ENCODE data around the gene EIF4A2. TPM values are rescaled to one million over a fixed set of nuclear protein-coding genes. Genes with fewer than 3 reads are reported as not detected.
A peak's percentile ranks its signal among the peaks of the same experiment; 100 is the strongest.

Gene EIF4A2
- total RNA-seq, 1 donor from 2014 or later = 559 TPM

DNA sequence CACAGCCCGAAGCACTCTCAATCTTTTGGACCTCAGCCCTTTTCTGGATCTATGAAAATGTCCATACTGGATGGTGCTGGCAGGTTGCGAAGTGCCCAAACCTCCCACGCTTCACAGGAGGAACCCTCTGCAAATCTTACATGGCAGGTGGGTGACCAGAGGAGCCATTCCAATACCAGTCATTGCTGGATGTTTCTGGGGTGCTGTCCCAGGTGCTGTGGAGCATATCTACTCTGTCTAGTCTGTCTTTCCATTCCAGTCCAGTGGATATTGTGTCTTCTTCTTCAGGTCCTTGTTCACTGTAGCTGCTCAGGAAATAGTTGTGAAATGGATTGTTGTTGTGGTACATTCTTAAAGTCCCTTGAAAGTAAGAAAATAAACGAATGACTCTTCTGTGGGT lies 48.4 kb downstream of the EIF4A2 start:
- Mint-ChIP-seq H3K27me3 (ENCODE audit: low read depth) (peaks cover 81% of the 10 kb centered on the region), H3K4me3 (no peak overlapping the region), H3K4me1 (no peaks in the 10 kb centered on the region), H3K9me3 (no peaks in the 10 kb centered on the region), H3K36me3 (no peaks in the 10 kb centered on the region), H3K27ac (no peak overlapping the region)
- no peak for DNase-seq (ENCODE audit: low spot score in 2 of 2, unreplicated experiment in 2 of 2)
- TF ChIP-seq, protein P1, sequence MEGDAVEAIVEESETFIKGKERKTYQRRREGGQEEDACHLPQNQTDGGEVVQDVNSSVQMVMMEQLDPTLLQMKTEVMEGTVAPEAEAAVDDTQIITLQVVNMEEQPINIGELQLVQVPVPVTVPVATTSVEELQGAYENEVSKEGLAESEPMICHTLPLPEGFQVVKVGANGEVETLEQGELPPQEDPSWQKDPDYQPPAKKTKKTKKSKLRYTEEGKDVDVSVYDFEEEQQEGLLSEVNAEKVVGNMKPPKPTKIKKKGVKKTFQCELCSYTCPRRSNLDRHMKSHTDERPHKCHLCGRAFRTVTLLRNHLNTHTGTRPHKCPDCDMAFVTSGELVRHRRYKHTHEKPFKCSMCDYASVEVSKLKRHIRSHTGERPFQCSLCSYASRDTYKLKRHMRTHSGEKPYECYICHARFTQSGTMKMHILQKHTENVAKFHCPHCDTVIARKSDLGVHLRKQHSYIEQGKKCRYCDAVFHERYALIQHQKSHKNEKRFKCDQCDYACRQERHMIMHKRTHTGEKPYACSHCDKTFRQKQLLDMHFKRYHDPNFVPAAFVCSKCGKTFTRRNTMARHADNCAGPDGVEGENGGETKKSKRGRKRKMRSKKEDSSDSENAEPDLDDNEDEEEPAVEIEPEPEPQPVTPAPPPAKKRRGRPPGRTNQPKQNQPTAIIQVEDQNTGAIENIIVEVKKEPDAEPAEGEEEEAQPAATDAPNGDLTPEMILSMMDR (IDR thresholded peaks at IDR 0.05; ENCODE audit: unreplicated experiment) = no peak

DNA sequence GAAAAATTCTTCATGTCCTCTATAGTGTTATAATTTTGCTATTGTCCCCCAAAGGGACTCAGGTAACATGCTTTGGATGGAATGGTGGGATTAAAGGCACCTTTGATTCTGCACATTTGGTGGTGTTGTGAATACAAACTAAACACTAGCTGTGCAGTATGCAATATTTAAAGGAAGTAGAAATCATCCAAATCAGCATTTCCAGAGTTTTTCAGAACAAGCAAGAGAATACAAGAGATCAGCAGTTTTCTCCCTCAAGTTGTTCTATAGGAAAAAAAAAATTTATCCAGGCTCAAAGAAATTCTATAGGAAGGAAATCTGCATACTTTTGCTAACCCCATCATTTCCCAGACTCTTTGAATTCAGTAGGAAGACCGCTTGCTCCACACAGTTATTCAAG lies 48.9 kb downstream of the EIF4A2 start:
- peaks cover 78% of the 10 kb centered on the region for H3K27me3 Mint-ChIP-seq (ENCODE audit: low read depth)
- TF ChIP-seq, protein P1 (IDR thresholded peaks at IDR 0.05; ENCODE audit: unreplicated experiment) = no peak
- no peaks in the 10 kb centered on the region for H3K4me1 Mint-ChIP-seq
- H3K36me3 Mint-ChIP-seq = no peaks in the 10 kb centered on the region
- DNase-seq (ENCODE audit: low spot score in 2 of 2, unreplicated experiment in 2 of 2) = no peak
- H3K9me3 Mint-ChIP-seq = no peaks in the 10 kb centered on the region
- H3K4me3 Mint-ChIP-seq = no peak overlapping the region
- no peak overlapping the region for H3K27ac Mint-ChIP-seq

Small RNAs within 50 kb of the gene (microRNA-seq; reads per million reads assigned to microRNA genes)
- 51.6 reads per million, percentile 58 among the genes with 10 or more reads in this experiment for gene MIR1248

Other genes starting within 250 kb of the EIF4A2 start
- gene CRYGS, start 239.2 kb upstream of the EIF4A2 start, total RNA-seq = 4.0 to 4.5 TPM (median 4.4 TPM) in 3 replicates
- gene TBCCD1, start 216.2 kb upstream of the EIF4A2 start, total RNA-seq = 12.2 to 14.5 TPM (median 12.4 TPM) in 3 replicates
- 52.1 to 55.2 TPM (median 55.2 TPM) in 3 replicates for gene DNAJB11, start 212.9 kb upstream of the EIF4A2 start, total RNA-seq
- 0.14 TPM in 1 of 3 replicates, not detected in the others for gene AHSG, start 170.5 kb upstream of the EIF4A2 start, total RNA-seq
- not detected in 3 replicates for gene FETUB, start 143.2 kb upstream of the EIF4A2 start, total RNA-seq
- not detected in 3 replicates for gene HRG, start 117.6 kb upstream of the EIF4A2 start, total RNA-seq
- gene KNG1, start 66.2 kb upstream of the EIF4A2 start, total RNA-seq = not detected in 3 replicates
- 32.9 to 36.0 TPM (median 33.2 TPM) in 3 replicates for gene RFC4, start 22.9 kb downstream of the EIF4A2 start, total RNA-seq
- not detected in 3 replicates for gene ADIPOQ, start 59.1 kb downstream of the EIF4A2 start, total RNA-seq
- gene ST6GAL1, start 146.9 kb downstream of the EIF4A2 start, total RNA-seq = 38.7 to 50.3 TPM (median 45.8 TPM) in 3 replicates

All from mesothelial cell of epicardium (in vitro differentiated cells).